Esophagus muscularis mucosa (tissue), 3 donors: ENCODE data around the gene TEX2.

ENCODE experiments used
- POLR2AphosphoS5 ChIP-seq, 2 donors: sonication (generic); formaldehyde crosslinking; IDR thresholded peaks; one replicate each; pipeline ENCODE4 v1.6.1; 2017; ENCODE audit warnings: antibody characterized with exemption in 2 of 2
- TF ChIP-seq, protein P1 (sequence below), 3 experiments: fragments of 200-600 bp in 2 of 3; fragments of 450-650 bp in 1 of 3; sonication (generic) in 2 of 3; IDR thresholded peaks; one replicate each; pipeline ENCODE4 v1.5.1; 2017 to 2019; ENCODE audit warnings: antibody characterized with exemption in 3 of 3, mild to moderate bottlenecking in 2 of 3, moderate library complexity in 1 of 3

DNA sequence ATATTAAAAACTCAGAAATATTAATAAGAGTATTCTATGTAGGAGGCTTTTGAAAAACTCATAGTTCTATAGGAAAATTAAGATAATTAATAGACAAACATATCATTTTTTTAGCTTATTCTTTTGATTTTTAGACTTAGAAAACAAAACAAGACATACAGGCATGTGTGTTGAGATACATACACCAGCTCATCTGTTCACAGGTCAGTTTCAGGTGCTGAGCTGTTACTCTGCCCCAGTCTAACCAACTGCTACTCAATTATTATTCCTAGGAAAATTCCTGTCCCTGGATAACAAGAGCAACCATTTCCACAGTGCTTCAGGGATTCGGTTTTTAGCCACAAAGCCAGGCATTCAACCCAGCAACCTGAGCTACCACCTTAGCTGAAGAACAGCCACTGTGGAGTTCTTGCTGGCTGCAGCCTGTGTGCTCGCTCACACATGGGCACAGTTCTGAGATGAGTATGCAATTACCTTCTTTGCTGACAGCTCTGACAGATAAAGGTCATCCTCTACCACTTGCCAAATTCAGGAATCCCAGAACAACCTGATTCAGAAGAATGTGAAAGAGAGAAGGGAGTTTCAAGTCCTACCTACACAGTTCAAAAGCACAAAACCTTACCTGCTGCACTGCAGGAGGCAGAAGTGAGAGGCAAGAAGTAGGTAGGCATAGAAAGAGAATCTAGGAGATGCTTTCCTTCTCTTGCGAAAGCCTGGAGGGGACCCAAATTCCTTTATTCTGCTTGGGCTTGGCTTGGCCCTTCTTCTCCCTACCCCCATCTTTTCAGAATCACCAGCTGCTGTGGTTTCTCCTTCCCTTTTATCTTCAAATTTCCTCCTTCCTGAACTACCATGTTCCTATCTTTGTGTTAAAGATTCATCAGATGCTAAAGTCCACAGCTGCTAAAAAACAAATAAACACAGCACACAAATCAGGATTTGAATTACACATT, 62.7 kb downstream of the TEX2 start:
- TF ChIP-seq, protein P1, sequence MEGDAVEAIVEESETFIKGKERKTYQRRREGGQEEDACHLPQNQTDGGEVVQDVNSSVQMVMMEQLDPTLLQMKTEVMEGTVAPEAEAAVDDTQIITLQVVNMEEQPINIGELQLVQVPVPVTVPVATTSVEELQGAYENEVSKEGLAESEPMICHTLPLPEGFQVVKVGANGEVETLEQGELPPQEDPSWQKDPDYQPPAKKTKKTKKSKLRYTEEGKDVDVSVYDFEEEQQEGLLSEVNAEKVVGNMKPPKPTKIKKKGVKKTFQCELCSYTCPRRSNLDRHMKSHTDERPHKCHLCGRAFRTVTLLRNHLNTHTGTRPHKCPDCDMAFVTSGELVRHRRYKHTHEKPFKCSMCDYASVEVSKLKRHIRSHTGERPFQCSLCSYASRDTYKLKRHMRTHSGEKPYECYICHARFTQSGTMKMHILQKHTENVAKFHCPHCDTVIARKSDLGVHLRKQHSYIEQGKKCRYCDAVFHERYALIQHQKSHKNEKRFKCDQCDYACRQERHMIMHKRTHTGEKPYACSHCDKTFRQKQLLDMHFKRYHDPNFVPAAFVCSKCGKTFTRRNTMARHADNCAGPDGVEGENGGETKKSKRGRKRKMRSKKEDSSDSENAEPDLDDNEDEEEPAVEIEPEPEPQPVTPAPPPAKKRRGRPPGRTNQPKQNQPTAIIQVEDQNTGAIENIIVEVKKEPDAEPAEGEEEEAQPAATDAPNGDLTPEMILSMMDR (IDR thresholded peaks at IDR 0.05), result no peak
- no peak for TF ChIP-seq POLR2AphosphoS5 (IDR thresholded peaks at IDR 0.05)
